IgD-negative memory B cell (primary cell): ENCODE measurements around the gene RASGRF2. TPM values are rescaled to one million over a fixed set of nuclear protein-coding genes. Genes with fewer than 3 reads are reported as not detected.

Experiments
- H3K27ac Mint-ChIP-seq, 3 donors: one replicate each; pipeline ENCODE4 v1.8.0; 2020 to 2022; ENCODE audit warnings: mild to moderate bottlenecking in 3 of 3, mixed read lengths in 3 of 3, moderate library complexity in 1 of 3
- H3K27me3 Mint-ChIP-seq: one replicate; pipeline ENCODE4 v1.8.0; 2021; ENCODE audit warnings: mixed read lengths
- H3K36me3 Mint-ChIP-seq: one replicate; pipeline ENCODE4 v1.8.0; 2020; ENCODE audit warnings: mild to moderate bottlenecking, mixed read lengths
- H3K4me1 Mint-ChIP-seq, 3 donors: one replicate each; pipeline ENCODE4 v1.8.0; 2020 to 2022; ENCODE audit warnings: mixed read lengths in 3 of 3, mild to moderate bottlenecking in 1 of 3
- H3K4me3 Mint-ChIP-seq, 4 donors: one replicate each; pipeline ENCODE4 v1.8.0; 2020 to 2022; ENCODE audit warnings: mild to moderate bottlenecking in 4 of 4, mixed read lengths in 4 of 4, moderate library complexity in 3 of 4
- H3K9me3 Mint-ChIP-seq, 3 donors: one replicate each; pipeline ENCODE4 v1.8.0; 2020 to 2021; ENCODE audit warnings: mixed read lengths in 3 of 3, mild to moderate bottlenecking in 1 of 3
- polyA plus RNA-seq: library from polyadenylated mRNA; unstranded; fragments of 300-500 nt; fragmentation: Illumina TruSeq; gene quantifications from one replicate; pipeline ENCODE4 v1.2.3, GENCODE V29; 2021

RASGRF2 gene
- polyA plus RNA-seq, 1 donor from 2014 or later = 0.46 TPM

DNA sequence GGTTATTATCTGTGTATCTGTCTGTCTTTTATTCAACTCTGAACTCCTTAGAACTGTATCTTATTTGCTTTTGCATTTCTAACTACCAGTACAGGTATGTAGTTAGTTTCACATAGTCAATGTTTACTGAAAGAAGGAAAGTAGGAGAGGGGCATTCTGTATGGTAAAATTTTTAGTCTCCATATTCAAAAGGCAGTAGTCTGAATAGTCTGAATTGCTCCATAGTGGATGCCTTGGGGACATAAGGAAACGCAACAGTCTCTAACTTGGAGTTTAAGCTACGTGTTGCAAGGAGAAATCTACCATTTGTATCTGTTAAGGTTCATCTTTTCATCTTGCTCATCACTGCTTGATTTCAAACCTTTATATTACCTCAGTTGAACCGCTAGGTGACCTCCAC is 26.2 kb downstream of the RASGRF2 start:
- Mint-ChIP-seq H3K36me3 (no peaks in the 10 kb centered on the region), H3K27me3 (peaks cover 5% of the 10 kb centered on the region), H3K9me3 (no peaks in the 10 kb centered on the region), H3K27ac (no peak overlapping the region), H3K4me3 (no peak overlapping the region), H3K4me1 (peaks cover 0 to 1% (median 0%) of the 10 kb centered on the region in 3 donors)

GRCh38 chr5:80987078-80987766 is 27.1 kb downstream of the RASGRF2 start:
- H3K36me3 Mint-ChIP-seq = no peaks in the 10 kb centered on the region
- H3K4me1 Mint-ChIP-seq = peaks cover 0 to 1% (median 0%) of the 10 kb centered on the region in 3 donors
- H3K27ac Mint-ChIP-seq = no peak overlapping the region
- no peaks in the 10 kb centered on the region for H3K9me3 Mint-ChIP-seq
- H3K4me3 Mint-ChIP-seq = no peak overlapping the region
- H3K27me3 Mint-ChIP-seq = peaks cover 5% of the 10 kb centered on the region

DNA sequence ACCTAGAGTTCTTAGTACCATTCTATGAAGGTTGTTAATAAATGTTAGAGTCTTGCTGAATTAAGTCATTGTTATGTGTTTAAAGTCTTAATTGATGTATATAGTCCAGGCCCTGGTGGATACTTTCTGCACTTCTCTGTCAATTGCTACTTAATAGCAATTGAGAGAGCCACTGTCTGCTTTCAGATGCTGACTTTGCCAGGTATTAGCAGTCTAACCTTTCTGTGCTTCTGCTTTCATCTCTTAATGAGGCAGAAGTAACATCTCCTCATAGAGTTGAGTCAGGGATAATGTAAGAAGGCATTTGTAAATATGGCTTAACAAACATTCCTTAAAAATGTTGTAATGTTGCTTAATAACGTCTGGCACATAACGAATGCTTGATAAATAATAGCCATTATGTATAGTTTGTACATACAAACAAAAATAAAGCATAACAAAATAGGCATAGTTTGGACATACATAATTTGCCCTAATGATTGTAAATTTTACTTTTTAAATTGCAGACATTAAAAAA is 28.3 kb downstream of the RASGRF2 start:
- Mint-ChIP-seq H3K4me3 (no peak overlapping the region), H3K4me1 (peaks cover 0 to 1% (median 0%) of the 10 kb centered on the region in 3 donors), H3K36me3 (no peaks in the 10 kb centered on the region), H3K9me3 (peaks cover 0 to under 1% (median 0%) of the 10 kb centered on the region in 3 donors), H3K27ac (no peak overlapping the region), H3K27me3 (peaks cover 5% of the 10 kb centered on the region)

DNA sequence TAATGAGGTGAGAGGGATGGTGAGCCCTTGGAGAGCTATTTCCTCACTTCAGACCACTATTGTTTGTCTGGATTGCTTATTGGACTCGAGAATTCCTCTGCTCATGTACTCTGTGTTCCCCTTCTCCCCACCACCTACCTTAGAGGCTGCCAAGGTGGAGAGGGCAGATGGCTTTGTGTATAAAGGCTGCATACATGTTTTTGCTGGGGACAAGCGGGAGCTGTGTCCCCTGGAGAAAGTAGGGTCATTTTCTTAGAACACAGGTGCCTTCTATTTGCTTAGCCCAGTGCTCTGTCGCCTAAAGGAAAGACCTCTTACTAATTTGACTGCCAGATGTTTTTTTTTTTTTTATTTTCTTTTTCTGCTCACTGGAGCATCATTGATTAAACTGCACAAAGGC is 29.7 kb downstream of the RASGRF2 start:
- Mint-ChIP-seq H3K27me3 (peaks cover 5% of the 10 kb centered on the region), H3K4me3 (no peak overlapping the region), H3K9me3 (peaks cover 0 to 2% (median 0%) of the 10 kb centered on the region in 3 donors), H3K36me3 (no peaks in the 10 kb centered on the region), H3K27ac (no peak overlapping the region), H3K4me1 (peaks cover 0 to 1% (median 0%) of the 10 kb centered on the region in 3 donors)

DNA sequence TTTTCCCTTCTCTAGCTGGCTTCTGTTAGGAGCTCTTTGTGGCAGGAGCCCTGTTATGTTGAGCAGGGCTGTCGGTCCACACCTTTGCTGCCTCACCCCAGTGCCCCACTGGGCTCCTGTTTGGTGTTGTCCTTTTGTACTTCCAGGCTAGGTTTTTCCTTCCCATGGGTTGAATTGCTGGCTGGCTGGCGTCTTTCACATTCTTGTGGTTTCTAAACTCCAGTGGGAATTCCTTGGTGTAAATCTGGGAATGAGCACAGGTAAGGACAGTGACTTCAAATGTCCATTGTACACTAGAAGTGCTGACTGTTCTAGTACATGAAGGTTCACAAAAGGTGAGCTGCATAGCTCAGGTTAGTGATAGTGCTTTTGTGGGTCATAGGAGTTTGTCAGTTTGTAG is 30.4 kb downstream of the RASGRF2 start:
- H3K27me3 Mint-ChIP-seq = peaks cover 5% of the 10 kb centered on the region
- H3K4me3 Mint-ChIP-seq = no peak overlapping the region
- peaks cover 0 to 1% (median 0%) of the 10 kb centered on the region in 3 donors for H3K4me1 Mint-ChIP-seq
- peaks cover 0 to 2% (median 0%) of the 10 kb centered on the region in 3 donors for H3K9me3 Mint-ChIP-seq
- no peak overlapping the region for H3K27ac Mint-ChIP-seq
- H3K36me3 Mint-ChIP-seq = no peaks in the 10 kb centered on the region

GRCh38 chr5:80990971-80991370 is 30.8 kb downstream of the RASGRF2 start:
- H3K4me1 Mint-ChIP-seq = no peaks in the 10 kb centered on the region
- H3K36me3 Mint-ChIP-seq = no peaks in the 10 kb centered on the region
- H3K4me3 Mint-ChIP-seq = no peak overlapping the region
- H3K9me3 Mint-ChIP-seq = peaks cover 0 to 2% (median 0%) of the 10 kb centered on the region in 3 donors
- peaks cover 5% of the 10 kb centered on the region for H3K27me3 Mint-ChIP-seq
- H3K27ac Mint-ChIP-seq = no peak overlapping the region

GRCh38 chr5:80995908-80996307 is 35.7 kb downstream of the RASGRF2 start:
- H3K27me3 Mint-ChIP-seq = peaks cover 4% of the 10 kb centered on the region
- no peak overlapping the region for H3K27ac Mint-ChIP-seq
- H3K4me3 Mint-ChIP-seq = no peak overlapping the region
- peaks cover 0 to 2% (median 0%) of the 10 kb centered on the region in 3 donors for H3K4me1 Mint-ChIP-seq
- H3K36me3 Mint-ChIP-seq = no peaks in the 10 kb centered on the region
- peaks cover 0 to 2% (median 0%) of the 10 kb centered on the region in 3 donors for H3K9me3 Mint-ChIP-seq

- Mint-ChIP-seq H3K4me3 (no peak overlapping the region), H3K4me1 (peaks cover 0 to 2% (median 0%) of the 10 kb centered on the region in 3 donors), H3K36me3 (no peaks in the 10 kb centered on the region), H3K27ac (peak overlapping the region in 1 of 3 donors; percentile 48), H3K27me3 (peaks cover 4% of the 10 kb centered on the region), H3K9me3 (peaks cover 0 to under 1% (median 0%) of the 10 kb centered on the region in 3 donors)
Measured at GRCh38 chr5:80998590-80998979, 38.4 kb downstream of the RASGRF2 start.

- Mint-ChIP-seq H3K27ac (no peak overlapping the region), H3K4me1 (peaks cover 0 to 3% (median 0%) of the 10 kb centered on the region in 3 donors), H3K36me3 (no peaks in the 10 kb centered on the region), H3K4me3 (no peak overlapping the region), H3K9me3 (peaks cover 0 to 3% (median 0%) of the 10 kb centered on the region in 3 donors), H3K27me3 (peaks cover 11% of the 10 kb centered on the region)
Measured at GRCh38 chr5:81003811-81004386, 43.7 kb downstream of the RASGRF2 start.

- Mint-ChIP-seq H3K4me3 (no peak overlapping the region), H3K27ac (no peak overlapping the region), H3K4me1 (peaks cover 0 to 2% (median 0%) of the 10 kb centered on the region in 3 donors), H3K27me3 (peaks cover 12% of the 10 kb centered on the region), H3K9me3 (peaks cover 0 to 3% (median 0%) of the 10 kb centered on the region in 3 donors), H3K36me3 (no peaks in the 10 kb centered on the region)
Measured at GRCh38 chr5:81005708-81006107, 45.5 kb downstream of the RASGRF2 start.

- H3K27ac Mint-ChIP-seq = no peak overlapping the region
- peaks cover 12% of the 10 kb centered on the region for H3K27me3 Mint-ChIP-seq
- H3K4me3 Mint-ChIP-seq = no peak overlapping the region
- H3K36me3 Mint-ChIP-seq = no peaks in the 10 kb centered on the region
- H3K4me1 Mint-ChIP-seq = peaks cover 0 to 2% (median 0%) of the 10 kb centered on the region in 3 donors
- peaks cover 0 to 3% (median 0%) of the 10 kb centered on the region in 3 donors for H3K9me3 Mint-ChIP-seq
Measured at GRCh38 chr5:81006231-81006630, 46.1 kb downstream of the RASGRF2 start.

DNA sequence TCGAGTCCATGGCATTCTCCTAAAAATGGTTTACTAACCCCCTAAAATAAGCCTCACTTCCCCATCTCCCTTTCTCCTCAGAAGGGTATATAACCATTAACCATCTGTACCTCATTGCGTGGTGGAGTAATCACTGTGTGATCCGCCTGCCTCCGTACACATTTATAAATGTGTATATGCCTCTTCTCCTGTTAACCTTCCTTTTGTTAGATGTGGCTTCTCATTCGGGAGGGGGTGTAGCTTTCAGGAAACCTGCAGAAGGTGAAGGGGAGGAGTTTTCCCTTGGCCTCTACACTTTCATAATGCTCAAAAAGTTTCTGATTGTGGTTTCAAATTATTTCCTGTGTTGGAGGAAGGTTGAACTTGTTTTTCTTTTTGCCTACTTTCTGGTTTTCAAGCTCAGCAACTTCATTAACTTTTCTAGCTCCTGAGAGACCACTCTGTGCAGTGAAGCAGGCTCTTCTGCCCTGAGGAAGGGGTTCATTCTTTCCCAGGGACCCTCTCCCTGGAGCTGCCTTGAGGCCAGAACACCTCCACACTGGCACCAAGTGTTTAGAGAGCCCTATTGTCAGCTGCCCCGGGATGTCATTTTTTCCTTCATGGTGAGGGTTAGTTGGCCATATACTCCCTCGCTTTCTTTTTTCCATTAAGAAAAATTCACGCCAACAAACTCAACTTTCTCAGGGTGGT is 46.9 kb downstream of the RASGRF2 start:
- Mint-ChIP-seq H3K4me3 (peak overlapping the region in 3 of 4 donors; percentile 39 to 59 (median 57)), H3K27me3 (peaks cover 12% of the 10 kb centered on the region), H3K27ac (no peak overlapping the region), H3K9me3 (peaks cover 0 to 3% (median 0%) of the 10 kb centered on the region in 3 donors), H3K4me1 (peaks cover 0 to 2% (median 0%) of the 10 kb centered on the region in 3 donors), H3K36me3 (no peaks in the 10 kb centered on the region)

DNA sequence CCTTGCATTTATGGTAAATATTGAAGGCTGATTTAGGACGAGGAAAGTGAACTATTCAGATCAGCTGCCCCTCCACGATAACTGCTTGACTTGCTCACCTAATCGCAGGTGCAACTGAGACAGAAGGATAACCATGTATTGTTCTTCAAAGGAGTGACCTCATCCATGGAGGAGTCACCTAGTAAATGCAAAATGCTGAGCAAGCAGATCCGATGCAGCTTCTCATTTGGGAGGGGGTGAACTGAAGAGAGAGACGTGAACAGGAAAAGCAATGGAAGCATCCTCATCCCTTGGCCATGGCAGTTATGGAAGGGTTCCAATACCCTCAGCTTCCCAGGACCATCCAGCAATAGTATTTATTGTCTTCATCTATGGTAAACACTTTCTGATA is 47.5 kb downstream of the RASGRF2 start:
- Mint-ChIP-seq H3K27ac (no peak overlapping the region), H3K36me3 (no peaks in the 10 kb centered on the region), H3K4me3 (peak overlapping the region in 2 of 4 donors; percentile 2 to 39), H3K9me3 (peaks cover 0 to 3% (median 0%) of the 10 kb centered on the region in 3 donors), H3K4me1 (peaks cover 0 to 2% (median 0%) of the 10 kb centered on the region in 3 donors), H3K27me3 (peaks cover 12% of the 10 kb centered on the region)

DNA sequence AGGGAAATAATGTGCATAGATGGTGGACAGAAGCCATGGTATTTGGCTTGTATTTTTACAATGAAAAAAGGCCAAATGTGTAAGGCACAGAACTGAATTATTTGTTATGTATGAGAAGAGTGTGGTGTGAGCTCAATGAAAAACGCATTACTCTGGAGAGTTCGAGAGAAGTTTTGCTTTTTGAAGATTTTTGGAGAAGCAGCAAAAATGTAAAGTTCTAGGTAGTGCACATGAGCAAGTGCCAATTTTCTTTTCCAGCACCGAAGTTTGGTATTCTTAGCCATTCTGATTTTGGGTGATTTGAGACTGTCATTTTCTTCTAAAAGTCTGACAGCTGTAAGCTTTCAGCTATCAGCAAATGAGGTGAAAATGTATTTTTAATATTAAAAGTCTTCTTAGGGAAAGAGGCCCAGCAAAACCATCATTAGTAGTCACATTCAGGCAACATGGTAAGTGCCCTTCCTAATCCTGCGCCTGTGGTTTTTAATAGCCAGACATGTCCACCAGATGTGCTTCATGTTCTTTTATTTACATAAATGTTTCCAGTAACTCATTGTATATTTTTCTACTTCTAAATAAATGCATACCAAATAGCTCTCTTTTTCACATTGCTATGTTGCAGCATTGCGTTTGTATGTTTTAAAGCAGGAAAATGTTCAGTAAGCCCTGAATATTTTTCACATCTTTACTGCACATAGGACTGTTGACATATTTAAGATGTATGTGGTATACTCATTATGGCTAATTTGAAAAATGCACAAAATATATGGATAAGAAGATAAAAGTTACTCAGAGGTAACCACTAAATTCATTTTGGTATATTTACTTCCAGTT is 50.4 kb downstream of the RASGRF2 start:
- Mint-ChIP-seq H3K27ac (peak overlapping the region in 1 of 3 donors; percentile 26), H3K36me3 (no peaks in the 10 kb centered on the region), H3K27me3 (peaks cover 14% of the 10 kb centered on the region), H3K4me3 (no peak overlapping the region), H3K4me1 (peaks cover 0 to 2% (median 0%) of the 10 kb centered on the region in 3 donors), H3K9me3 (peaks cover 2 to 5% (median 3%) of the 10 kb centered on the region in 3 donors)
